NCI-H2171 (cell line): Measurements from ENCODE around the gene FBXW11.
"Not testable (repeated sequence)": the region's sequence is repeated elsewhere in the genome, so short reads cannot be mapped to it uniquely, and the experiment has no call there.

ENCODE experiments used
- DNase-seq: peaks from one replicate; lab custom pipeline; 2025; lab: John Stamatoyannopoulos, UW

Gene FBXW11

DNA sequence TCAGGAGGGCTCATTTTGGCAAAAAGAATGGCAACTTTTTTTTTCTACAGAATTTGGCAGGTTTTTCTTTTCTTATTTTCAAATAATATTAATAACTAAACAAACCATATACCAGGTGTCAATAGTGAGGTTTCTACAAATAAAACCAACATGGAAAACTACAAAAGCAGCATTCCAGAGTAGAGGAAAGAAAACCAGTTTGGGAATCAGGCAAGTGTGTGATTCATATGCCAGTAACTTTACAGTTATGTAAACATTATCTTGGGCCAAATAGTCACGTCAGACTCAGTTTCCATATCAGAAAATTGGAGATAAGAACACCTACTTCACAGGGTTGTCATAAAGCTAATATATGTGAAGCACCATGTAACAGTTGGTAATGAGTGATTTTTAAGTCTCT is 51.7 kb downstream of the FBXW11 start:
- DNase-seq: no peak

DNA sequence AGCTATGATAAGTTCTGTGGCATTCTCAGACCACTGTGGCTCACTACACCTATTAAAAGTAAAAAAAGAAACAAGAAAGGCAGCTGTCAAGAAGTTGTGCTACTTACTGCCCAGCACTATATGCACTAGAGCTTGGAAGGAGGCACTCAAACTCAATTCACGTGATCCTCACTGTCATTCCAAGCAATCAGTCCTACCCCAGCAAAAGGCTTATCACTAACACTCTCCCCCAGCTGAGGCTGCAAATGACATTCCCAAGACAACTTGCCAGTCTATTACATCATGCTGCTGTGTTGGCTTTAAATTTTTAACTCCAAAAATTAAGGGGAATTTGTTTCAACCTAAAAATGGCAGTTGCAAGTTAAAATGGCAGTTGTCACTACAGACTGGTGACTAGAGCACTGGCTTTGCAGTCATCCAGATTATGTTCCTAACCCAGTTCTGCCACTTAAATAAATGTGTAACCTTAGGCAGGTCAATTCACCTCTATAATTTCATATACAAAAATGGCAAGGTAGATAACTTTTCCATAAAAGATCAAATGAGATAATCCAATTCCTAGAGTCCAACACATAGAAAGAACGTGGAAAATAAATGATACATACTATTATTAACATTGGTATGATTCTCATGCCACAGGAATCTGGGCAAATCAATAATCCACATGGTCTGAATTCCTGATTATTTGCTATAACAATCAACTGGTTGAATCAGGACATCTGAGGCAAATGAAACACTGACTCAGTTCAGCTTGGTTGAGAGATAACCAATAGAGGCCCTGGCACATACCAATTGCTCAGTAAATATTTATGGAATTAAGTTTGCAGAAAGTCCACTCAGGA is 52.4 kb downstream of the FBXW11 start:
- no peak for DNase-seq

DNA sequence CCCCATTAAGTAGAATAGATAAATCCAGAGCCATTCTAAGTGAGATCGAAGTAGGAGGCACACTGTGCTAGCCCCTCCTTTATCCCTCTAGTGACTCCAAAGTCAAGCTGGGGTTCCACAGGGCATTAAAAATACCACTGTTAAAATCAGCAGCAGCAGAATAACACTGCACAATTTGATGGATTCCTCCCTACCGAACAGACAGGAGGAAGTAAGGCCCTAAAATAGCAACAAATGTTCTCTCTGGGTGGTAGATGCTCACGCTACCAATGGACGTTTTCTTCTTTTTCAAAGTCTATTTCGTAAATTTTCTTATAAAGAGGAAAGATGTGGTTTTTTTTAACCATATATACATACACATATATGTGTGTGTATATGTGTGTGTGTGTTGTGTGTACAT is 54.4 kb downstream of the FBXW11 start:
- no peak for DNase-seq

DNA sequence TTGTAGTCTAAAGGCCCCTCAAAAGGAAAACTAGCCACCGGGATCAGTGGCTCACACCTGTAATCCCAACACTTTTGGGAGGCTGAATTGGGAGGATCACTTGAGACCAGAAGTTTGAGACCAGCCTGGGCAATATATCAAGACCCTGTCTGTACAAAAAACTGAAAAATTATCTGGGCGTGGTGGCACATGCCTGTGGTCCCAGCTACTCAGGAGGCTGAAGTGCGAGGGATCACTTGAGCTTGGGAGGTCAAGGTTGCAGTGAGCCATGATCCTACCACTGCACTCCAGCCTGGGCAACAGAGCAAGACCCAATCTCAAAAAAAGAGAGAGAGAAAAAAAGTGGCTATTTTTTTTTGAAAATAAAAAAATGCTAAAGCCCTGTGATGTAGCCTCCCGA is 55.2 kb downstream of the FBXW11 start:
- DNase-seq: no peak

DNA sequence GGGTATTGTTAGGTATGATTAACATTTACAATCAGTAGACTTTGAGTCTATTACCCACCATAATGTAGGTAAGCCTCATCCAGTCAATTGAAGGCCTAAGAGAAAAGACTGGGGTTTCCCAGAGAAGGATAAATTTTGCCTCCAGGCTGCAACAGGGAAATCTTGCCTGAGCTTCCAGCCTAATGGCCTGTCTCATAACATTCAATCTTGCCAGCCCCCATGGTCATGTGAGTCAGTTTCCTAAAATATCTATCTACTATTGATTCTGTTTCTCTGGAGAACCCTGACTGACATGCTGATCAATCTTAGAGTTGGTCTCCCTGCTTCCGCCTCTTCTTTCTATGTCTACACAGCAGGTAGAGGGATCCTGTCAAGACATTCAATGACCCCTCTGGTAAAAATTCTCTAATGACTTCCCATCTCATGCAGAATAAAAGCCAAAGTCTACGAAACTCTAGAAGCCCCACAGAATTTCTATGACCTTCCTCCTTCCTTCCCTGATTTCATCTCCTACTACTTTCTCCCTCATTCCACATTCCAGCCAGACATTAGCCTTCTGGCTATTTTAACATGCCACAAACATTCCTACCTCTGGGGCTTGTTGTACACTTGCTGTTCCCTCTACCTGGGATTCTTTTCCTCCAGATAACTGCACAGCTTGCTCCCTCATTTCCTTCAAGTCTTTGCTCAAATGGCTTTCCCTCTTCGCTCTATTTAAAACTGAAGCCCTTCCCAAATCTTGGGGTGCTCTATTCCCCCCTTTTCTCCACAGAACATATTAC is 60.2 kb downstream of the FBXW11 start:
- no peak for DNase-seq

DNA sequence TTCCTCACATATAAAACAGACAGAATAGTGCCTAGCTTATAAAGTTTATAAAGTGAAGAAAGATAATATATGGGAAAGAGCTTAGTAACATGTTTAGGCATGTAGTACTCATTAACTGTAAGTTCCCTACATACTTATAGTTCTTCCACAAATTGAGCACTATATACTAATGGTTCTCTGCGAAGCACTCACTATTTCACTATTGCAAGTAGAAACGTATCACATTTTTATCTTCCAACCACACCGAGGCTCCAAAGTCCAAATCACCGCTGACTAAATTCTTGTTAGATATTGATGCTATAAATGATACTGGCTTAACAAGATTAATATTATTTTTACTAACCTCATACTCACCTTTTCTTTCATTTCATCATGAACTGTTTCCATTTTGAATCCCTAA is 61.0 kb downstream of the FBXW11 start:
- DNase-seq: no peak

DNA sequence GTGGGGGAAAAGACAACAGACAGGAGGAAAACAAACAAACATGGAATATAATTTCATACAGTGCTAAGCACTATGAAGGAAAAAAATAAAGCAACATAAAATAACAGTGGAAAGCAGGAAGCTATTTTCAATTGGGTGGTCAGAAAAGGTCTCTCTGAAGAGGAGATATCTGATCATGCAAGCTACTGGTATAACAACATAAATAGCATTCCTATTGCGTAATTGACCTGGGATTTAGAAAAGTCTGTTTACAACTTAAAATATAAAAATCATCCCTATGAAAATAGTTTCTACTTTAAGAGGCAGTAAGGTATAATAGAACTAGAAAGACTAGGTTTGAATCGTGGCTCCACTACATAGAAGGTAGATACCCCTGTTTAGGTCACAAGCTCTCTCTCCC is 61.4 kb downstream of the FBXW11 start:
- no peak for DNase-seq

DNA sequence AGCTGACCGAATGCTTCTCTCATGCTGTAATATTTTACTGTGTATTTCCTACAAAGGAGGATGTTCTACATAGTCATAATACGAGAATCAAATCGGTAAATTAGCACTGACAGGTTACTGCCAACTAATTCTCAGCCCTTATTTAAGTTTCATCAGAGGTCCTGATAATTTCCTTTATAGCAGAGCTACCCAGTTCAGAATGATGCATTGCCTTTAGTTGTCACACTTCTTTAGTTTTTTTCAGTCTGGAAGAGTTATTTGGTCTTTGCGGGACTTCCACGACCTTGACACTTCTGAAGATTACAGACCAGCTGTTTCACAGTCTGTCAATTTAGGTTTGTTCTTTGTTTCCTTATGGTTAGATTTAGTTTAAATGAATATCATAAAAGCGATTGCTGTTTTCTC is 64.3 kb downstream of the FBXW11 start:
- not testable (repeated sequence) for DNase-seq

DNA sequence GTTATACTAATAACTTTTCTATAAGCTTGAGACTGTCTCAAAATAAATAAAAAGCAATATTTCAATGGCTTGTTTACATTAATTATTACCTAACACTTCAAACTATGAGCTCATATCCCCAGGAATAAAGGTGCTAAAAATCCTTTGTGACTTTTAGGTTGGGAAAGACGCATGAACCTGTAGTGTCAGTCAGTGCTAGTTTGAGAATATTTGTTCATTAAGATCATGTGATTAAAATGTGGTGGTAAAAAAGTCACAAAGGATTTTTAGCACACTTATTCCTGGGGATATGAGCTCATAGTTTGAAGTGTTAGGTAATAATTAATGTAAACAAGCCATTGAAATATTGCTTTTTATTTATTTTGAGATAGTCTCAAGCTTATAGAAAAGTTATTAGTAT is 64.8 kb downstream of the FBXW11 start:
- DNase-seq: not testable (repeated sequence)

DNA sequence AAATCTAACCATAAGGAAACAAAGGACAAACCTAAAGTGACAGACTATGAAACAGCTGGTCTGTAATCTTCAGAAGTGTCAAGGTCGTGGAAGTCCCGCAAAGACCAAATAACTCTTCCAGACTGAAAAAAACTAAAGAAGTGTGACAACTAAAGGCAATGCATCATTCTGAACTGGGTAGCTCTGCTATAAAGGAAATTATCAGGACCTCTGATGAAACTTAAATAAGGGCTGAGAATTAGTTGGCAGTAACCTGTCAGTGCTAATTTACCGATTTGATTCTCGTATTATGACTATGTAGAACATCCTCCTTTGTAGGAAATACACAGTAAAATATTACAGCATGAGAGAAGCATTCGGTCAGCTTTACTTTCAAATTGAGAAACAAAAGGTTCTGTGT is 65.2 kb downstream of the FBXW11 start:
- DNase-seq: not testable (repeated sequence)

DNA sequence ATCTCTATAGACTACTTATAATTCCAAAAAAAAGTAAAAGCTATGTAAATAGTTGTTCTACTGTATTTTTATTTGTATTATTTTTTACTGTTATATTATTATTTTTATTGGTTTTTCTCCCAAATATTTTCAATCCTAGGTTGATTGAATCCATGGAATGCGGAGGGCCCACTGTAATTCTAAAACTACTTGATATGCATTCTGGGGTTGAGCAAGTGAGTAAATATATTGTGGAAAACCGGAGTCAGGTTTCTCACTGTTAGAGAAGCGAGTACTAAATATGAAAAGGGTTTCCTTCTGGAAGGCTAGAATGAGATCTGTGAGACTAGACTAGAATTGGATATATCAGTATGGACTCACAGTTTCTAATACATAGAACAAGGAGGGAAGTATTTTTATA is 66.5 kb downstream of the FBXW11 start:
- DNase-seq: no peak

DNA sequence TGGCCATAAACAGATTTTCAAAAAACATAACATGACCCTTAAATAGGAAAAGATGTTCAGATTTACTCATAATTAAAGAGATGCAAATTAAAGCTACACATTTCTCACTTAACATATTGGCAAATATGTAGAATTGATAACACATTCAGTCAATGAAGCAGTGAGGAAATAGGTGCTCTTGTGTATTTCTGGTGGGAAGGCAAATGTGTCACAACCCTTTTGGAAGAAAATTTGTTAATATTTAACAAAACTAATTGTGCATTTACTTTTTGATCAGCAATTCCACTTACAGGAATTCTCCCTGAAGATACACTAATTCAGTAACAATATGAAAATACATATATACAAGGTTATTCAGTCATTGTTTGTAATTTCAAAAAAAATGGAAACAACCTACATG is 68.1 kb downstream of the FBXW11 start:
- no peak for DNase-seq

DNA sequence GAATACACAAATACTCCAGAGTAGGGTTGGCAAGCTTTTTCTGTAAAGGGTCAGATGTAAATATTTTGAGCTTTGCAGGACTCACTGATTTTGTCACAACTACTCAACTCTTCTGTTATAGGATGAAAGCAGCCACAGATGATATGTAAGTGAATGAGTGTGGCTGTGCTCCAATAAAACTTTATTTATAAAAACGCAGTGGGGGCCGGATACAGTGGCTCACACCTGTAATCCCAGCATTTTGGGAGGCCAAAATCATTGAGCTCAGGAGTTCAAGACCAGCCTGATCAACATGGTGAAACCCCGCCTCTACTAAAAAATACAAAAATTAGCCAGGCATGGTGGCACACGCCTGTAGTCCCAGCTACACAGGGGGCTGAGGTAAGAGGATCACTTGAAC is 69.1 kb downstream of the FBXW11 start:
- no peak for DNase-seq

DNA sequence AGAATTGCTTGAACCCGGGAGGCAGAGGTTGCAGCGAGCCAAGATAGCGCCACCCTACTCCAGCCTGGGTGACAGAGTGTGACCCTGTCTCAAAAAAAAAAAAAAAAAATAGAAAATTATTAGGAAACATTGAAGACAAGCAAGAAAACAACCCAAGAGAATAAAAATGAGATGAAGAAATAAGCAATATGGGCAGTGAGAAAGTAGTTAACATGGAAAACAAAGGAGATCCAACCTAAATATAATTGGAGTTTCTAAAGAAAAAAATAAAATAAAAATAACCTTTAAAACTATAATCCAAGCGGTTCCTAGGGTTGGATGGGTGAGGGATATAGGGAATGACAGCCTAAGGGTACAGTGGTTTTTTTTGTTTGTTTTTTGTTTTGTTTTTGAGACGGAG is 71.9 kb downstream of the FBXW11 start:
- no peak for DNase-seq

DNA sequence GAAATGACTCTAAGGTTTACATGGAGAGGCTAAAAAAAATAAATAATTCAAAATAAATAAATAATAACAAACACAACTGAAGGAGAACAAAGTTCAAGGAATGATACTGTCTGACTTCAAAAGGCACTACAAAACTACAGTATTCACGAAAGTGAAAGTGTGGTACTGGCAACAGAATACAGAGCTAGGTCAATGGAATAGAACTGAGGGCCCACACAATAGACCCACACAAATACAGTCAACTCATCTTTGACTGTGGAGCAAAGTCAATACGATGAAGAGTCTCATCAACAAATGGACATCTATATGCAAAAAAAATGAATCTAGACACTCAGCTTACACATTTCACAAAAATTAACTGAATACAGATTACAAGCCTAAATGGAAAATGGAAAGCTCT is 75.3 kb downstream of the FBXW11 start:
- no peak for DNase-seq

DNA sequence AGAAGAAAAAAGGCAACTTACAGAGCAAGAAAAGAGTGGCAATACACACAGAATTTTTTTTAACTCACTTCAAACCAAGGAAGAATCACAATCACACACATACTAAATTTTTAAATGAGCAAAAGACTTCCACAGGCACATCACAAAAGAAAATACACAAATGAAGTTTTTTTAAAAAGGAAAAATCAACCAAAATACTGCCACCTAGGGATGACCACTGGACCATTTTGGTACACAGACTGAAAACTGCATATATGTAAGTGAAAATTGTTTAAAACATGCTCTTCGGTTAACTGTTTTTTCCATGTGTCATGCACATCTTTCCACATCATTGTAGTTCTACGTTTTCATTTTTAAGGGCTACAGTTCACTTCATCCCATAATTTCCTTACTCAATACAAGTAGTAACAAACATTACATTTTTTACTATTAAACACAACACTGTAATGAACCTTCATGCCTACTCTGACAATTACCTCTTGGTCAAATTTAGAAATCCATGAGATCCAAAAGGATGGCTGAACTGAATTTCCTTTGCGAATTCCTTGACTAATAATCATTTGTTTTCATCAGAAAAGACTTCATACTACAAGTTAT is 79.0 kb downstream of the FBXW11 start:
- DNase-seq: no peak

DNA sequence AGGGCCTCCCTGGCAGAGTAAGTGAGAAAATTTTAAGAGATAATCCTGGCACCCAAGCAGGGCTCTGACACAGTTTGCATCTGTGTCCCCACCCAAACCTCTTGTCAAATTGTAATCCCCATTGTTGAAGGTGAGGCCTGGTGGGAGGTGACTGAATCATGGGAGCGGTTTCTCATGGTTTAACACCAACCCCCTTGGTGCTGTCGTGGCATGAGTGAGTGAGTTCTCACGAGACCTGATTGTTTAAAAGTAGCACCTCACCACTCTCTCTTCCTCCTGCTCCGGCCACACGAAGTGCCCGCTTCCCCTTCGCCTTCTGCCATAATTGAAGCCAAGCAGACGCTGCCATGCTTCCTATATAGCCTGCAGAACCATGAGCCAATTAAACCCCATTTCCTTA is 80.1 kb downstream of the FBXW11 start:
- DNase-seq: no peak

DNA sequence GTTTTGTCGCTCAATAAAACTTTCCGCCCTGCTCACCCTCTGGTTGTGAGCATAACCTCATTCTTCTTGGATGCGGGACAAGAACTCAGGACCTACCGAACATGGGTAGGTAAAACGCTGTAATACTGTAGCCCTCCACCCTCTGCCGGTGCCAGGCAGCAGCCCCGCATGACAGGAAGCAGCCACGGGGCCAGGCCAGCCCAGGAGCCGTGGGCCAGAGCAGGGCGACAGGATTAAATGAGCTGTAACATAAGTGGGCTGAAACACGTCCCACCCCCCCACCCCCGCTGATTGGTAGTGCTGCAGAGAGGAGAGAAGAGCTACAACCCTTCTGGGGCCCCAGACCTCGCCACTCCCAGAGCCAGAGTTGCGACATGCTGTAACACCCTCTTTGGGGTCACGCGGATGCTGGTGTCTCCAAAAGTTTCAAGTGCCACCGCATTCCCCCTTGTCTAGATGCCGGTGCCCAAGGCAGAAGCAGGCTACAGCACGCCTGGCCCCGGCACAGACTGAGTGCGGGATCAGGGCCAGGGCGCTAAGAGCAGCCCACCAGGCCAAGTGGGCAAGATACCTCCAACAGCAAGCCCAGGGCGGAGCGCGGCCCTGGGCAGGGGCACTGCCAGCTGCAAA is 81.8 kb downstream of the FBXW11 start:
- no peak for DNase-seq

DNA sequence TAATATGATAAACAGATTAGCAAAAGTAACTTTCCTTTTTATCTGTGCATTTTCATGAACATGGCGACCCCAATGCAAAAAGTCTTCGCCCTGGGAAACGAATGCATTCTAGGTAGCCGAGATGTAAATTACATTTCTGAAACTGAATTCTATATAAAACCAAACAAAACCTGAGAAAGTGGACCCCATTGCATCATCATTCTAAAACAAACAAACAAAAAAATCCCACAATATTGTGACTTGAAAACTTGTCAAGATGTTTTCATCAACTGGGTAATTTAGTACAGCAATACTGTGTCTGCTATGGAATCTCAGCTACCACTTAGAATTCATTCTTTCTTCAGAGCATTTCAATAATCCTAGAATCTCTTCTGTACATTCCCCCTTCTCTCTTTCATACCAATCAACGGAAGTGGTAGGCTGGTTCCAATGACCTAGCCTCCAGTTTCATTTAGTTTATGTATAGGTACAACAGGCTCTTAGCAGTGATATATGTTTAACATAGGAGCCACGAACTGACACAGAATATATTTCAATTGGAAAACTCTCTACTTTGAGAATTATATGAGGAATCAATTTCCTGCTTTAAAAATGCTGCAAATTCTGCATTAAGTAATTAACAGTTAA is 85.6 kb downstream of the FBXW11 start:
- no peak for DNase-seq

DNA sequence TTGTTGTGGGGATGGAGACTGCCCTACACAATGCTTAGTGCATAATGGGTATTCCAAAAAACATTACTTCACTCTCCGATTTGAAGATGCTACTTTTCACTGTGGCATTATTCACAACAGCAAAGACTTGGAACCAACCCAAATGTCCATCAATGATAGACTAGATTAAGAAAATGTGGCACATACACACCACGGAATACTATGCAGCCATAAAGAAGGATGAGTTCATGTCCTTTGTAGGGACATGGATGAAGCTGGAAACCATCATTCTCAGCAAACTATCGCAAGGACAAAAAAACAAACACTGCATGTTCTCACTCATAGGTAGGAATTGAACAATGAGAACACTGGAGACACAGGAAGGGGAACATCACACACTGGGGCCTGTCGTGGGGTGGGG is 90.7 kb downstream of the FBXW11 start:
- DNase-seq: not testable (repeated sequence)

DNA sequence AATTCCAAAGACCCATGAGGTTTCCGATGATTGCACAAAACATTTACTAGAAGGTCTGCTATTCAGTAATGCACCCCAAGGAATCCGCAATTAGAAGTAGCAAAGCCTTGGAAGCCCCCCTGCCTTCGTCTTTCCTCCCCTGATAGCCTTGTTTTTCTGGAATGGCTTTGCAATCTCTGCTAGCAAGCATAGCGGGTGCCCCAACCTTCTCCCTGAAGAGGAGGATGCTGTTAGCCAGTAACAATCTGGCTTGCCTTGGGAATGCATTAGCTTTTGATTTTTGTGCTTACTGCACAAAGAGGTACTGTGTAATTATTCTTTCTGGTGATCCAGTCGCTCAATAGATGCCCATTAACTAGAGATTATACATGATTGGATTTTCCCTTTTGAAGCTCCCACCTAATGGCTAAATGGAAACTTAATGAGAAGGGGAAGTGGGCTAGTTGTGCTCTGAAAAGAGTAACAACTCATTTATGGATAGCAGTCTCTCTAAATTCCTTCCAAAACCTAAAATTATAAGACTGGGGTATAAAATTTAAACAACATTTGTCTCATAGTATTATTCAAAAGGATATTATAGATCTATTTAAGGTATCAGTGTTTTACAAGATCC is 91.6 kb downstream of the FBXW11 start:
- no peak for DNase-seq

DNA sequence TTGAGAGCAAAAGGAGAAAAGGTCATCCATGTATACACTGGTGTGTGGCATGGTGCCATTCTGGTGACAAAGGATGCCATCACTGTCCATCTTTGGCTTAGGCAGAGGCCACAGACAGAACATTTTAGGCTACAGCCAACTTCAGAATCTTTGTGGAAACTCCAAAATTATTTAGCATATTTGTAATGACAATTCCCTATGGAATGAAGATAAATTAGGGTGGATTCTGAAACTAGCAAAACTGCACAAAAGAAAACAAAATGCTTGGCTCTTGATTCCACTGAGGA is 92.5 kb downstream of the FBXW11 start:
- no peak for DNase-seq
